ENCODE measurements around the gene CD80.

GRCh38 chr3:119571688-119572087, 12.3 kb upstream of the CD80 start:
- TF ChIP-seq CTCF (IDR thresholded peaks at IDR 0.05 in 2 of 3, conservative IDR thresholded peaks at IDR 0.05 in 1 of 3; ENCODE audit: borderline replicate concordance in 1 of 3, insufficient read depth in 1 of 3, low read depth in 2 of 3, low read length in 2 of 3) (no peak), SP1 (IDR thresholded peaks at IDR 0.05; ENCODE audit: low read depth) (no peak), POLR2A (IDR thresholded peaks at IDR 0.05; ENCODE audit: borderline replicate concordance, extremely low read depth, insufficient read depth, insufficient read length) (no peak), POLR2AphosphoS5 (IDR thresholded peaks at IDR 0.05; ENCODE audit: low read depth, low read length) (no peak), SRF (IDR thresholded peaks at IDR 0.05; ENCODE audit: low read depth) (no peak), TCF7L2 (IDR thresholded peaks at IDR 0.05; ENCODE audit: borderline replicate concordance, extremely low read depth, insufficient read depth, insufficient read length) (no peak), EZH2phosphoT487 (IDR thresholded peaks at IDR 0.05; ENCODE audit: borderline replicate concordance) (no peak), YY1 (IDR thresholded peaks at IDR 0.05; ENCODE audit: extremely low read depth, insufficient replicate concordance, low read depth, low read length) (no peak), MAX (IDR thresholded peaks at IDR 0.05) (no peak), RAD21 (IDR thresholded peaks at IDR 0.05; ENCODE audit: low read depth) (no peak)
